IPS DF 4.7 (cell line): ENCODE measurements around the gene MRFAP1L1.

Source experiments
- DNase-seq: peaks from one replicate; pipeline ENCODE4 v3.0.0-alpha.2; 2013; ENCODE audit warnings: low spot score; ENCODE audit errors: extremely low read depth

Gene MRFAP1L1

DNA sequence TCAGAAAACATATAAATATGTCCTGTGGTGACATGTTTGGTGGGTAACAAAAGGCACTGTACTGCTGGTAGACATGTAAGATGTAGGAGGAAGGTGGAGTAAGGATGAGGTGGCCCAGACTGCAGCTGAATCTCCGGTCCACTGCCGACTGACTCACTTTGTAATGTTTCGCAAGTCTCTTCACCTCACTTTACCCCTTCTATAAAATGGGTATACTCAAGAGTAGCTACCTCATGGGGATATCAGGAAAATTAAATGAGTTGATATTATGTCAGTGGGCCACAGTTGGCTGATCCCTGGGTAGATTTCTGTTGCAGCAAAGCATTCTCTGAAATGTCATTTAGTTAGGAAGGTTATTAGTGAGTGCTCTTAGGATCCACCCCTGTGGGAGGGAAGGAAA is 47.1 kb downstream of the MRFAP1L1 start:
- no peak for DNase-seq

GRCh38 chr4:6660430-6660829 is 49.2 kb downstream of the MRFAP1L1 start:
- no peak for DNase-seq

DNA sequence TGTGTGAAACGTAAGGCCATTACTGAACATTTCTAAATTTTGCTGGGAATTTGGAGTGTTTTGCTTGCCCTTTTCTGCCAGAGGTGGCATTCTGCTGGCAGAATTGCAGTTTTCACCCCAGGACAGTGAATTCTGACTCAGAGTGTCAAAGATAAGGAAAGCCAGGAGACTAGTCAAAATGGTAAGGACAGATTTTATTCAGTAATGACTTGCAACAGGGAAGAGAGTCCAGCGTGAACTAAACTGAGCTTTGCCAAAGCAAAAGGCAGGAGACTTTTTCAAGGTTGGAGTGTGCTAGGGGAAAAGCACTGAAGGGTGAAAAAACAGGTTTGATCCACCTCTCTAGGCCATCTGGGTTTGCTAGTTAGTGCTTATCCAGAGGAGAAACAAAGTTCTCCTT is 49.8 kb downstream of the MRFAP1L1 start:
- DNase-seq, result no peak

- DNase-seq, result no peak
Measured at GRCh38 chr4:6658597-6659075, 51.0 kb downstream of the MRFAP1L1 start.

- no peak for DNase-seq
Measured at GRCh38 chr4:6658209-6658595, 51.5 kb downstream of the MRFAP1L1 start.
